Fibroblast of lung (primary cell): ENCODE data around the gene BID. TPM values are rescaled to one million over a fixed set of nuclear protein-coding genes. Genes with fewer than 3 reads are reported as not detected.

Source experiments
- DNase-seq, 2 donors: peaks; one replicate each; pipeline versions ENCODE4 v3.0.0 to v3.0.0-alpha.2; 2010; ENCODE audit warnings: low read depth in 2 of 2
- H2AFZ ChIP-seq: 2 replicates; pipeline ENCODE4 v1.5.1; 2012; ENCODE audit warnings: low read length, control low read depth, inconsistent platforms
- H3K27ac ChIP-seq: 2 replicates; pipeline ENCODE4 v1.5.1; 2011; ENCODE audit warnings: low read length, control low read depth; ENCODE audit not compliant: insufficient read depth
- H3K27me3 ChIP-seq: 2 replicates; pipeline ENCODE4 v1.5.1; 2011; ENCODE audit warnings: mild to moderate bottlenecking, low read length; ENCODE audit not compliant: control insufficient read depth, insufficient read depth
- H3K36me3 ChIP-seq: 2 replicates; pipeline ENCODE4 v1.5.1; 2011; ENCODE audit warnings: low read length; ENCODE audit not compliant: control insufficient read depth, insufficient read depth
- H3K4me1 ChIP-seq: 2 replicates; pipeline ENCODE4 v1.5.1; 2011; ENCODE audit warnings: low read length; ENCODE audit not compliant: control insufficient read depth, insufficient read depth; ENCODE audit errors: extremely low read depth
- H3K4me2 ChIP-seq: 2 replicates; pipeline ENCODE4 v1.5.1; 2011; ENCODE audit warnings: low read length, control low read depth; ENCODE audit not compliant: insufficient read depth; ENCODE audit errors: extremely low read depth
- H3K4me3 ChIP-seq, 4 experiments: fragments of 200-600 bp in 1 of 4; sonication (generic) in 1 of 4; replicated peaks in 1 of 4; 2 replicates each; pipeline ENCODE4 v1.5.1; 2011 to 2016; ENCODE audit warnings: low read length in 4 of 4, low read depth in 3 of 4, mild to moderate bottlenecking in 3 of 4, control low read depth in 2 of 4, inconsistent platforms in 1 of 4, mixed read lengths in 1 of 4; ENCODE audit not compliant: insufficient read depth in 1 of 4; ENCODE audit errors: control extremely low read depth in 1 of 4
- H3K79me2 ChIP-seq: 2 replicates; pipeline ENCODE4 v1.5.1; 2012; ENCODE audit warnings: mild to moderate bottlenecking, low read length, inconsistent platforms; ENCODE audit not compliant: control insufficient read depth, insufficient read depth
- H3K9ac ChIP-seq: 2 replicates; pipeline ENCODE4 v1.5.1; 2011; ENCODE audit warnings: mild to moderate bottlenecking, low read length, control low read depth; ENCODE audit not compliant: insufficient read depth
- H3K9me3 ChIP-seq: 2 replicates; pipeline ENCODE4 v1.5.1; 2012; ENCODE audit warnings: low read depth, low read length; ENCODE audit not compliant: control insufficient read depth, insufficient read depth
- H4K20me1 ChIP-seq: 2 replicates; pipeline ENCODE4 v1.5.1; 2011; ENCODE audit warnings: low read length; ENCODE audit not compliant: control insufficient read depth, insufficient read depth; ENCODE audit errors: extremely low read depth
- EZH2 ChIP-seq: IDR thresholded peaks from 2 replicates; pipeline ENCODE4 v1.5.1; 2012; ENCODE audit warnings: low read length, control low read depth, mild to moderate bottlenecking; ENCODE audit errors: missing control alignments
- polyA plus RNA-seq, 2 donors: library from polyadenylated mRNA; depleted of rRNA in 1 of 2; stranded (reverse) in 1 of 2; unstranded in 1 of 2; fragments of >200 nt; gene quantifications; 2 replicates each; pipeline ENCODE4 v1.2.1, GENCODE V29; 2011 to 2012; ENCODE audit warnings: missing spikeins in 1 of 2
- total RNA-seq: library from RNA; depleted of rRNA; stranded (reverse); fragments of >200 nt; gene quantifications from 2 replicates; pipeline ENCODE4 v1.2.1, GENCODE V29; 2014
- TF ChIP-seq, protein P1 (sequence below), 2 donors: IDR thresholded peaks in 1 of 2; conservative IDR thresholded peaks in 1 of 2; 1 replicate in 1 of 2; 2 replicates in 1 of 2; pipeline ENCODE4 v1.5.1; 2011 to 2012; ENCODE audit warnings: low read length in 2 of 2, control low read depth in 1 of 2, inconsistent platforms in 1 of 2, low read depth in 1 of 2, mild to moderate bottlenecking in 1 of 2

BID gene
- total and polyA plus RNA-seq, 2 donors (not counting 1 experiment from before 2014, with no cell fraction given): 13.4 to 23.4 TPM

DNA sequence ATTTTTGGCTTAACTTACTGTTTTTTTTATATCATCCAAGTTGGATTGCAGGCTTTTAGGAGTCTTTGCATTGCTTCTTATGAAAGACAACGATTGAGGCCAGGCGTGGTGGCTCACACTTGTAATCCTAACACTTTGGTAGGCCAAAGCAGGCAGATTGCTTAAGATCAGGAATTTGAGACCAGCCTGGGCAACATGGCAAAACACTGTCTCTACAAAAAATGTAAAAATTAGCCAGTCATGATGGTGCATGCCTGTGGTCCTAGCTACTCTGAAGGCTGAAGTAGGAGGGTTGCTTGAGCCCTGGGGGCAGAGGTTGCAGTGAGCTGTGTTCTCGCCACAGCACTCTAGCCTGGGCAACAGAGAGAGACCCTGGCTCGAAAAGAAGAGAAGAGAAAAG lies 56.6 kb downstream of the BID start:
- no peaks in the 10 kb centered on the region for H3K79me2 ChIP-seq
- no peak overlapping the region for H3K4me3 ChIP-seq
- H3K27me3 ChIP-seq: no peaks in the 10 kb centered on the region
- TF ChIP-seq, protein P1, sequence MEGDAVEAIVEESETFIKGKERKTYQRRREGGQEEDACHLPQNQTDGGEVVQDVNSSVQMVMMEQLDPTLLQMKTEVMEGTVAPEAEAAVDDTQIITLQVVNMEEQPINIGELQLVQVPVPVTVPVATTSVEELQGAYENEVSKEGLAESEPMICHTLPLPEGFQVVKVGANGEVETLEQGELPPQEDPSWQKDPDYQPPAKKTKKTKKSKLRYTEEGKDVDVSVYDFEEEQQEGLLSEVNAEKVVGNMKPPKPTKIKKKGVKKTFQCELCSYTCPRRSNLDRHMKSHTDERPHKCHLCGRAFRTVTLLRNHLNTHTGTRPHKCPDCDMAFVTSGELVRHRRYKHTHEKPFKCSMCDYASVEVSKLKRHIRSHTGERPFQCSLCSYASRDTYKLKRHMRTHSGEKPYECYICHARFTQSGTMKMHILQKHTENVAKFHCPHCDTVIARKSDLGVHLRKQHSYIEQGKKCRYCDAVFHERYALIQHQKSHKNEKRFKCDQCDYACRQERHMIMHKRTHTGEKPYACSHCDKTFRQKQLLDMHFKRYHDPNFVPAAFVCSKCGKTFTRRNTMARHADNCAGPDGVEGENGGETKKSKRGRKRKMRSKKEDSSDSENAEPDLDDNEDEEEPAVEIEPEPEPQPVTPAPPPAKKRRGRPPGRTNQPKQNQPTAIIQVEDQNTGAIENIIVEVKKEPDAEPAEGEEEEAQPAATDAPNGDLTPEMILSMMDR (conservative IDR thresholded peaks at IDR 0.05 in 1 of 2, IDR thresholded peaks at IDR 0.05 in 1 of 2; ENCODE audit: low read depth in 1 of 2, low read length in 2 of 2): no peak
- no peak for TF ChIP-seq EZH2
- no peak overlapping the region for H3K9ac ChIP-seq
- no peaks in the 10 kb centered on the region for H3K36me3 ChIP-seq
- H4K20me1 ChIP-seq: no peaks in the 10 kb centered on the region
- H3K4me1 ChIP-seq: no peaks in the 10 kb centered on the region
- H2AFZ ChIP-seq: no peak overlapping the region
- no peak overlapping the region for H3K4me2 ChIP-seq
- no peaks in the 10 kb centered on the region for H3K9me3 ChIP-seq
- H3K27ac ChIP-seq: no peak overlapping the region
- DNase-seq: peak; percentile 38 to 53

DNA sequence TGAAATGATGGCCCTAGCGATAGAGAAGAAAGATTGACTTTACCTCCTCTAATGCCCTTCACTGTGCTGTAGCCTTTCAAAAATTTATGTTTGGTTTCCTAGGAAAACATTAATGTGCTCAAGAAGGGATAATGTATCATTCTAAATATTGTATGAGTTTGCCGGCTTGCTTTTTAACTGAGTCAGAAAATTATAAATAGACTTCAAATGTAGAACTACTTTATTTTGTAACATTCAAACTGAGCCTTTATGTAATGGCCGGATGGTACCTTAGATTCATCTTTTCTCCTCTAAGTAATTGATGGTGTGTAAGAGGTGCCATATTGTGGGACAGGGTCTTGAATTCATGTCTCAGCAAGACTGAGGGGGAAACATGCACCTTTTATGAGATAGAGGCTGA lies 57.7 kb downstream of the BID start:
- Histone ChIP-seq H3K79me2 (no peaks in the 10 kb centered on the region), H3K4me3 (no peak overlapping the region), H4K20me1 (no peaks in the 10 kb centered on the region), H3K9ac (no peak overlapping the region), H3K27me3 (no peaks in the 10 kb centered on the region), H3K4me1 (no peaks in the 10 kb centered on the region), H3K36me3 (no peaks in the 10 kb centered on the region), H2AFZ (no peak overlapping the region), H3K9me3 (no peaks in the 10 kb centered on the region), H3K27ac (no peak overlapping the region), H3K4me2 (no peak overlapping the region)
- DNase-seq: no peak
- TF ChIP-seq, protein P1 (conservative IDR thresholded peaks at IDR 0.05 in 1 of 2, IDR thresholded peaks at IDR 0.05 in 1 of 2; ENCODE audit: low read depth in 1 of 2, low read length in 2 of 2): no peak
- TF ChIP-seq EZH2: no peak

DNA sequence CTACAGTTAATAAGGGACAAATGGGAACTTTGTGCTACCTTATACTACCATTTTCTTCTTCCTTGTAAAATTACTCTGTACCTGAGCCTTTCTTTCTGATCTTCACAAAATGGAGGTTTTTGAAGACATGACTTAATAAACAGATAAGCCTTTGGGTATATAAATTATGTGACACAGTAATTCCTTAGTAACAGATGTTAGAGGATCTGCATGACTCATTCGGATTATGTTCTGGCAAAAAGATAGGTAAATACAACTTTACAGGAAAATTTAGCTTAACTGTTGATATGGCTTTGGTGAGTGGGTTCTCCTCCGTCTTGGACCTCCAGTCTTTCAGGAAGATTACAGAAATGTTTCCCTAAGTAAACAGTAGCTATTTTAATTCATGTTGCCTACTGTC lies 61.8 kb downstream of the BID start:
- DNase-seq: peak; percentile 29 to 63

More for the DNA sequence above, 61.8 kb downstream of the BID start:
- H3K9ac ChIP-seq: no peak overlapping the region
- peaks cover 7% of the 10 kb centered on the region for H3K79me2 ChIP-seq
- H3K27me3 ChIP-seq: no peaks in the 10 kb centered on the region
- no peaks in the 10 kb centered on the region for H3K9me3 ChIP-seq
- TF ChIP-seq, protein P1 (conservative IDR thresholded peaks at IDR 0.05 in 1 of 2, IDR thresholded peaks at IDR 0.05 in 1 of 2; ENCODE audit: low read depth in 1 of 2, low read length in 2 of 2): no peak
- no peak for TF ChIP-seq EZH2
- no peak overlapping the region for H3K4me3 ChIP-seq
- H3K4me2 ChIP-seq: peak overlapping the region; percentile 32
- H3K4me1 ChIP-seq: no peaks in the 10 kb centered on the region
- H4K20me1 ChIP-seq: no peaks in the 10 kb centered on the region
- H2AFZ ChIP-seq: no peak overlapping the region
- H3K27ac ChIP-seq: no peak overlapping the region
- no peaks in the 10 kb centered on the region for H3K36me3 ChIP-seq
